ENCODE measurements around the gene MAPK13. TPM values are rescaled to one million over a fixed set of nuclear protein-coding genes. Genes with fewer than 3 reads are reported as not detected.

The MAPK13 gene
- total and polyA plus RNA-seq, 4 donors = 2.2 to 20.3 (median 11.5) TPM

- Histone ChIP-seq H3K27ac (ENCODE audit: low read depth in 1 of 2, low read length in 2 of 2) (no peak overlapping the region), H3K36me3 (ENCODE audit: control insufficient read depth in 1 of 2, insufficient read depth in 2 of 2, low read length in 1 of 2) (no peaks in the 10 kb centered on the region), H3K4me3 (ENCODE audit: low read length in 2 of 2) (no peak overlapping the region), H3K27me3 (ENCODE audit: control insufficient read depth in 1 of 2, insufficient read depth in 2 of 2, low read length in 1 of 2) (no peaks in the 10 kb centered on the region), H3K4me1 (ENCODE audit: control insufficient read depth in 1 of 2, insufficient read depth in 2 of 2, low read length in 2 of 2) (no peaks in the 10 kb centered on the region), H3K9me3 (ENCODE audit: control insufficient read depth, low read length) (no peaks in the 10 kb centered on the region)
- no peak for DNase-seq
- intact Hi-C loops (cut with DNase I) = no loop called here
- ATAC-seq (ENCODE audit: low FRiP score) = no peak
- WGBS, 2 donors = 93 to 94% methylated on average over 3 of the region's 3 CpGs
Measured at GRCh38 chr6:36147294-36147693, 17.0 kb downstream of the MAPK13 start.

DNA sequence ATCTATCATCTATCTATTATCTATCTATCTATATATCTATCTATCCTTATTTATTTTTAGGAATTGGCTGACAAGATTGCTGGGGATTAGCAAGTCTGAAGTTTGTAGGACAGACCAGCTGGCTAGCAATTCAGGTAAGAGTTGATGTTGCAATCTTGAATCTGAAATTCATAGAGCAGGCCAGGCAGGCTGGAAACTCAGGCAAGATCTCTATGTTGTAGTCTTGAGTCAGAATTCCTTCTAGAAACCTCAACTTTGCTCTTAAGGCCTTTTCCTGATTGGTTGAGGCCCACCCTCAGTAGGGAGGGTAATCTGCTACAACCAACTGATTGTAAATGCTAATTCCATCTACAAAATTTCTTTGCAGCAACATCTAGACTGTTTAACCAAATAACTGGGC lies 19.2 kb downstream of the MAPK13 start:
- H3K4me3 ChIP-seq (ENCODE audit: low read length in 2 of 2) = no peak overlapping the region
- DNase-seq (no peak), ATAC-seq (ENCODE audit: low FRiP score) (no peak)
- H3K36me3 ChIP-seq (ENCODE audit: control insufficient read depth in 1 of 2, insufficient read depth in 2 of 2, low read length in 1 of 2) = no peaks in the 10 kb centered on the region
- H3K27me3 ChIP-seq (ENCODE audit: control insufficient read depth in 1 of 2, insufficient read depth in 2 of 2, low read length in 1 of 2) = no peaks in the 10 kb centered on the region
- no peak overlapping the region for H3K27ac ChIP-seq (ENCODE audit: low read depth in 1 of 2, low read length in 2 of 2)
- H3K9me3 ChIP-seq (ENCODE audit: control insufficient read depth, low read length) = no peaks in the 10 kb centered on the region
- intact Hi-C loops (cut with DNase I) = no loop called here
- no peaks in the 10 kb centered on the region for H3K4me1 ChIP-seq (ENCODE audit: control insufficient read depth in 1 of 2, insufficient read depth in 2 of 2, low read length in 2 of 2)

DNA sequence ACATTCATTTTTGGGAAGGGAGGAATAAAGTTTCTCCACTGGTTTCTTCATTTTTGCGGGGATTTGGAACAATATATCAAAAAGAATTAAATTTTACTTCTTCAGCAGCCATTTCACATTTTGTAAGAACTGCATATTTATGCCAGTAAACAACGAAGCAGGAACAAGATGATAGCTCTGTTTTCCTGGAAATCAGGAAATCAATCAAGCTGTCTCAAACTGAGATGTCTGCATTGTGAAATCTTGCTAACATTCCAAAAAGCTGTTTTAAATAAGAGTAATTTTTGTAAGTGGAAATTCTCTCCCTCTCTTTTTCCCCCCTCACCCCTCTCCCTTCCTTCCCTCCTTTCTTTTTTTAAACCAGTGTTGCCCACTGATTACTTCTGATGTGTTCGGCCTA lies 20.0 kb downstream of the MAPK13 start:
- Histone ChIP-seq H3K4me1 (ENCODE audit: control insufficient read depth in 1 of 2, insufficient read depth in 2 of 2, low read length in 2 of 2) (no peaks in the 10 kb centered on the region), H3K27ac (ENCODE audit: low read depth in 1 of 2, low read length in 2 of 2) (no peak overlapping the region), H3K27me3 (ENCODE audit: control insufficient read depth in 1 of 2, insufficient read depth in 2 of 2, low read length in 1 of 2) (no peaks in the 10 kb centered on the region), H3K36me3 (ENCODE audit: control insufficient read depth in 1 of 2, insufficient read depth in 2 of 2, low read length in 1 of 2) (no peaks in the 10 kb centered on the region), H3K9me3 (ENCODE audit: control insufficient read depth, low read length) (no peaks in the 10 kb centered on the region), H3K4me3 (ENCODE audit: low read length in 2 of 2) (no peak overlapping the region)
- intact Hi-C loops (cut with DNase I) = no loop called here
- 70 to 78% methylated on average over 3 of the region's 3 CpGs for WGBS, 2 donors
- DNase-seq (no peak), ATAC-seq (ENCODE audit: low FRiP score) (no peak)

- no peaks in the 10 kb centered on the region for H3K36me3 ChIP-seq (ENCODE audit: control insufficient read depth in 1 of 2, insufficient read depth in 2 of 2, low read length in 1 of 2)
- intact Hi-C loops (cut with DNase I) = no loop called here
Measured at GRCh38 chr6:36154286-36154685, 24.0 kb downstream of the MAPK13 start.

DNA sequence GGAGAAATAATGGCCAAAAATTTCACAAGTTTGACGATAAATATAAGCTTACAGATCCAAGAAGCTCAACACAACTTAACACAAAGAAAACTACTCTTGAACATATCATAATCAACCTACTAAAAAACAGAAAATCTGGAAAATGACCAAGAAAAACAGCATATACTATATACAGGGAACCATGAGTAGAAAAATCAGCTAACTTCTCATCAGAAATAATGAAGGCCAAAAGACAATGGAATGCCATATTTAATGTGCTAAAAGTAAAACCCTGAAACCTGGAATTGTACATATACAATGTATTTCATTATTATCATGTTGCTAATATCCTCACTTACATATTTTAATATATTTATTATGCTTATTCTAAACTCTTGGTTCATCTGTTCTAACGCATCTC lies 25.3 kb downstream of the MAPK13 start:
- Histone ChIP-seq H3K36me3 (ENCODE audit: control insufficient read depth in 1 of 2, insufficient read depth in 2 of 2, low read length in 1 of 2) (no peaks in the 10 kb centered on the region), H3K4me3 (ENCODE audit: low read length in 2 of 2) (no peak overlapping the region), H3K4me1 (ENCODE audit: control insufficient read depth in 1 of 2, insufficient read depth in 2 of 2, low read length in 2 of 2) (no peaks in the 10 kb centered on the region), H3K9me3 (ENCODE audit: control insufficient read depth, low read length) (peaks cover 5% of the 10 kb centered on the region), H3K27ac (ENCODE audit: low read depth in 1 of 2, low read length in 2 of 2) (no peak overlapping the region), H3K27me3 (ENCODE audit: control insufficient read depth in 1 of 2, insufficient read depth in 2 of 2, low read length in 1 of 2) (no peaks in the 10 kb centered on the region)
- no peak for ATAC-seq (ENCODE audit: low FRiP score)
- intact Hi-C loops (cut with DNase I) = no loop called here
- DNase-seq = no peak
- 96 to 98% methylated on average over 2 of the region's 2 CpGs for WGBS, 2 donors

More at GRCh38 chr6:36154286-36154685, 24.0 kb downstream of the MAPK13 start:
- Histone ChIP-seq H3K27me3 (ENCODE audit: control insufficient read depth in 1 of 2, insufficient read depth in 2 of 2, low read length in 1 of 2) (no peaks in the 10 kb centered on the region), H3K27ac (ENCODE audit: low read depth in 1 of 2, low read length in 2 of 2) (no peak overlapping the region), H3K4me3 (ENCODE audit: low read length in 2 of 2) (no peak overlapping the region), H3K4me1 (ENCODE audit: control insufficient read depth in 1 of 2, insufficient read depth in 2 of 2, low read length in 2 of 2) (no peaks in the 10 kb centered on the region), H3K9me3 (ENCODE audit: control insufficient read depth, low read length) (no peaks in the 10 kb centered on the region)
- WGBS, 2 donors = 94% methylated on average over 2 of the region's 2 CpGs
- DNase-seq (no peak), ATAC-seq (ENCODE audit: low FRiP score) (no peak)

DNA sequence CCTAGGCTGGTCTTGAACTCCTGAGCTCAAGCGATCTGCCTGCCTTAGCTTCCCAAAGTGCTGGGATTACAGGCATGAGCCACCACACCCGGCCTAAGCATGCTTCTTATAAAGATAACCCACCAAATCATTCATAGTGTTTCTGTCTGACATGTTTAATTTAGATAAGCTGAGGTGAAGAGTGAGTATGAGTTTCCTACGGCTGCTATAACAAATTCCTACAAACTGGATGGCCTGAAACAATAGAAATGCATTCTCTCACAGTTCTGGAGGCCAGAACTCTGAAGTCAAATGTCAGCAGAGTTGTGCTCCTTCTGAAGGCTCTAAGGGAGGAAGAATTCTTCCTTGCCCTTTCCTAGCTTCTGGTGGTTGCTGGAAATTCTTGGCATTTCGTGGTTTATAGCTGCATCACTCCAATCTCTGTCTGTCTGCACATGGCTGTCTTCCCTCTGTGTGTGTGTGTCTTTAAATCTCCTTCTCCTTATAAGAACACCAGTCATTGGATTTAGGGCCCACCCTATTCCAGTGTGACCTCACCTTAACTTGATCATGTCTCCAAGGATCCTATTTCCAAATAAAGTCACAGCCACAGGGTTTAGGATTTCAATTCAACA lies 29.9 kb downstream of the MAPK13 start:
- Histone ChIP-seq H3K4me1 (ENCODE audit: control insufficient read depth in 1 of 2, insufficient read depth in 2 of 2, low read length in 2 of 2) (no peaks in the 10 kb centered on the region), H3K9me3 (ENCODE audit: control insufficient read depth, low read length) (peaks cover 5% of the 10 kb centered on the region), H3K4me3 (ENCODE audit: low read length in 2 of 2) (no peak overlapping the region), H3K27me3 (ENCODE audit: control insufficient read depth in 1 of 2, insufficient read depth in 2 of 2, low read length in 1 of 2) (no peaks in the 10 kb centered on the region), H3K36me3 (ENCODE audit: control insufficient read depth in 1 of 2, insufficient read depth in 2 of 2, low read length in 1 of 2) (no peaks in the 10 kb centered on the region), H3K27ac (ENCODE audit: low read depth in 1 of 2, low read length in 2 of 2) (no peak overlapping the region)
- WGBS, 2 donors = 84 to 85% methylated on average over 4 of the region's 4 CpGs
- DNase-seq = no peak
- intact Hi-C loops (cut with DNase I) = no loop called here
- ATAC-seq (ENCODE audit: low FRiP score) = no peak

DNA sequence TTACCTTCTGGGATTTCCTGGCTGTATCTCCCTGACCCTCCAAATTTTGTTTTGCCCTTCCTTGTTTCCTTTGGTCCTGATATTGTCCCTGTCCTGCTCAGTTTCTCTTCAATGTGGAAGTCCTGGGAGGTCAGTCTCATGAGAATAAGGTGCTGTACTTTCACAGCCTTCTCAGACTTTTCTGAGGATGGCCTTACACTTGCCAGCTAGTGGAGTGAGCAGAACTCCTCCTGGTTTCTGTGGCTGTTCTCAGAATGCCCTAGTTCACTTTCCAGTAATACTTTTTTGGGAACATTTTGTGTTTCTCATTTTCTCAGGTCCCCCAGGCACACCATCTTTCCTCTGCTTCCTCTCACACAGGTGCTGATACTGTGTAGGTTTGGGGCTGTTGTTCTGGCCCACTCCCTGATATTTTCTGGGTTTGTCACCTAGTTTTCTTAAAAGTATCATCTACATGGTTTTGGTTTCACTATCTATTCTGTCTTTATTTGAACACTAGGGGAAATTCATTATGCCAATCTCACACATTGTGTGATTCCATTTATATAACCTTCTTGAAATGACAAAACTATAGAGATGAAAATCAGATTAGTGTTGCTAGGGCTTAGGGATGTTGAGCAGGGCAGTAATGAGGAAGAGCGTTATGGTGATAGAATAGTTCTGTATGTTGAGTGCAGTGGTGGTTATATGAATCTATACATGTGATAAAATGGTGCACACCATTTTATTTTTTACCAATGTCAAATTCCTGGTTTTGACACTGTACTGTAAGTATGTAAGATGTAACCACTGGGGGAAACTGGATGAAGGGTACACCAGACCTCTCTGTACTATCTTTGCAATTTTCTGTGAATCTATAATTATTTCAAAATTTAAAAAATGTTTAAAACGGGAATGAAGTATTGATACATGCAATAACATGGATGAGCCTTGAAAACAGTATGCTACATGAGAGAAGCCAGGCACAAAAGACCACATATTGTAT lies 39.0 kb downstream of the MAPK13 start:
- Histone ChIP-seq H3K36me3 (ENCODE audit: control insufficient read depth in 1 of 2, insufficient read depth in 2 of 2, low read length in 1 of 2) (no peaks in the 10 kb centered on the region), H3K9me3 (ENCODE audit: control insufficient read depth, low read length) (no peaks in the 10 kb centered on the region), H3K4me1 (ENCODE audit: control insufficient read depth in 1 of 2, insufficient read depth in 2 of 2, low read length in 2 of 2) (no peaks in the 10 kb centered on the region), H3K27me3 (ENCODE audit: control insufficient read depth in 1 of 2, insufficient read depth in 2 of 2, low read length in 1 of 2) (no peaks in the 10 kb centered on the region), H3K4me3 (ENCODE audit: low read length in 2 of 2) (no peak overlapping the region), H3K27ac (ENCODE audit: low read depth in 1 of 2, low read length in 2 of 2) (no peak overlapping the region)
- intact Hi-C loops (cut with DNase I) = no loop called here
- DNase-seq (no peak), ATAC-seq (ENCODE audit: low FRiP score) (no peak)
- 94 to 95% methylated on average over 2 of the region's 2 CpGs for WGBS, 2 donors

DNA sequence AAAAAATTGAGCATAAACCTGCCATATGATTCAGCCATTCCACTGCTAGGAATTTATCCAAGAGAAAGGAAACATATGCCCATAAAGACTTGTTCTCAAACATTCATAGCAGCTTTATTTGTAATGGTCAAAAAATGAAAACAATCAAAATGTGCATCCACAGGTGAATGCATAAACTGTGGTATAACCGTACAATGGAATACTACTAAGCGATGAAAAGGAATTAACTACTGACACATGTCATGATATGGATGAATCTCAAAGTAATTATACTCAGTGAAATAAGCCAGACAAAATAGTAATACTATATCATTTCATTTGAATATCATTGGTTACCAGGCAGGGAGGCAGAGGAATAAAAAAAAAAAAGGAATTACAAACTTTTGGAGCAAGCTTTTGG lies 40.4 kb downstream of the MAPK13 start:
- Histone ChIP-seq H3K27me3 (ENCODE audit: control insufficient read depth in 1 of 2, insufficient read depth in 2 of 2, low read length in 1 of 2) (no peaks in the 10 kb centered on the region), H3K36me3 (ENCODE audit: control insufficient read depth in 1 of 2, insufficient read depth in 2 of 2, low read length in 1 of 2) (no peaks in the 10 kb centered on the region), H3K27ac (ENCODE audit: low read depth in 1 of 2, low read length in 2 of 2) (no peak overlapping the region), H3K4me3 (ENCODE audit: low read length in 2 of 2) (no peak overlapping the region), H3K4me1 (ENCODE audit: control insufficient read depth in 1 of 2, insufficient read depth in 2 of 2, low read length in 2 of 2) (no peaks in the 10 kb centered on the region), H3K9me3 (ENCODE audit: control insufficient read depth, low read length) (no peaks in the 10 kb centered on the region)
- intact Hi-C loops (cut with DNase I) = no loop called here
- no peak for ATAC-seq (ENCODE audit: low FRiP score)
- WGBS, 2 donors = 98 to 100% methylated on average over 2 of the region's 2 CpGs
- no peak for DNase-seq

GRCh38 chr6:36171573-36171972 lies 41.3 kb downstream of the MAPK13 start:
- Histone ChIP-seq H3K4me3 (ENCODE audit: low read length in 2 of 2) (no peak overlapping the region), H3K9me3 (ENCODE audit: control insufficient read depth, low read length) (no peaks in the 10 kb centered on the region), H3K4me1 (ENCODE audit: control insufficient read depth in 1 of 2, insufficient read depth in 2 of 2, low read length in 2 of 2) (no peaks in the 10 kb centered on the region), H3K27me3 (ENCODE audit: control insufficient read depth in 1 of 2, insufficient read depth in 2 of 2, low read length in 1 of 2) (no peaks in the 10 kb centered on the region), H3K27ac (ENCODE audit: low read depth in 1 of 2, low read length in 2 of 2) (no peak overlapping the region), H3K36me3 (ENCODE audit: control insufficient read depth in 1 of 2, insufficient read depth in 2 of 2, low read length in 1 of 2) (no peaks in the 10 kb centered on the region)
- ATAC-seq (ENCODE audit: low FRiP score) (no peak), DNase-seq (no peak)
- WGBS, 2 donors = 83 to 89% methylated on average over 2 of the region's 2 CpGs
- intact Hi-C loops (cut with DNase I) = no loop called here

Data from aorta (tissue), 5 donors.